ENCODE data around the gene FGF5.
"Not testable (repeated sequence)": the region's sequence is repeated elsewhere in the genome, so short reads cannot be mapped to it uniquely, and the experiment has no call there.

Gene FGF5

DNA sequence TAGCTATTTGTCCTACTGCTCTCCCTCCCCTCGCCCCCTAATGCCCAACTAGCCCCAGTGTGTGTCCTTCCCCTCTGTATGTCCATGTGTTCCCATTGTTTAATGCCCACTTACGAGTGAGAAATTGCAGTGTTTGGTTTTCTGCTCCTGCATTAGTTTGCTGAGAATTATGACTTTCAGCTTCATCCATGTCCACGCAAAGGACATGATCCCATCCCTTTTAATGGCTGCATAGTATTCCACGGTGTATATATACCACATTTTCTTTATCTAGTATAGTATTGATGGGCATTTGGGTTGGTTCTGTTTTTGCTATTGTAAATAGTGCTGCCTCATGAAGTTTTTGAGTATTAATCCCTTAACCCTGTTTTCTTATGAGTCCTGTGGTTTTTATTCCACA is 35.4 kb downstream of the FGF5 start:
- ATAC-seq, result no peak

DNA sequence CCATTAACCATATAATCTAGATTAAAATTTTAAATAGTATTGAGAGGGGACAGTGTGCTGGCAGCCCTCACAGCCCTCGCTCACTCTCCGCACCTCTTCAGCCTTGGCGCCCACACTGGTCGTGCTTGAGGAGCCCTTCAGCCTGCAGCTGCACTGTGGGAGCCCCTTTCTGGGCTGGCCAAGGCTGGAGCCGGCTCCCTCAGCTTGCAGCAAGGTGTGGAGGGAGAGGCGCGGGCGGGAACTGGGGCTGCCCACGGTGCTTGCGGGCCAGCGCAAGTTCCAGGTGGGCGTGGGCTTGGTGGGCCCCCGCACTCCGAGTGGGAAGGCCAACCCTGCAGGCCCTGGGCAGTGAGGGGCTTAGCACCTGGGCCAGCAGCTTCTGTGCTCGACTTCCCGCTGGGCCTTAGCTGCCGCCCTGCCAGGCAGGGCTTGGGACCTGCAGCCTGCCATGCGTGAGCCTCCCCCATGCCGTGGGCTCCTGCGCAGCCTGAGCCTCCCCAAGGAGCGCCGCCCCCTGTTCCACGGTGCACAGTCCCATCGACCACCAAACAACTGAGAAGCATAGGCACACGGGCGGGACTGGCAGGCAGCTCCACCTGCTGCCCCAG is 36.3 kb downstream of the FGF5 start:
- no peak for ATAC-seq

DNA sequence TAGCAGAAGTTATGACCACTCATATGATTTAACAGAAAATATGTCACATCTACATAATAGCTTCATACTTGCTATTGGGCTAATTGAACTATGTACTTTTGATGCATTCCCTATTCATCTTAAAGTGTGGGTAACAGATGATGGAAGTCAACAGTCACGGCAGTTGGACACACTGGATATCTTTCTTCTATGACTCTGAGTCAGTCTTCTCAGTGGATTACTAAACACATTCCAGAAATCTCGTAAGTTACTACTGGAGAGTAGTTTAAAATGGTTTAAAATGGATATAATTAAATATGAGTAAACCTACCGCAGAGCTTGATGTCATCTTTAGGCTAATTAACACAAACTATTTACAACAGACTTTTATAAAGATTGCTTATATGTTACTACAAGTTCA is 39.0 kb downstream of the FGF5 start:
- ATAC-seq, result no peak

DNA sequence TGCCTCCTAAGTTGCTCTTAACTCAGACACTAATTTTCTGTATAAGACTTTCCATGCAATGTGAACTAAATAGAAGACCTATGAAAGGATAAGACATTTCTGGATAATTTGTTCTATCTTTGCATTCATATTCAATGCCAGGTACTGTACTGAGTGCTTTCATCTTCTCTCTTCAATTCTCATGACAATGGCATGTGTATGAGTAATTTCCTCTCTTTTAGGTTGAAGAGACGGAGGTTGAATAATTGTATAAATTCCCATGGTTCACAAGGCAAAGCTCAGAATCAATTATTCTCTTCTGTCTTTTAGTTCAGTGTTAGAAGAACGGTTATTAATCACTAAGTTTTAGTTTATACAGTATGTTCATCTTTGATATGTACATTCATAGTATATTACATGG is 39.8 kb downstream of the FGF5 start:
- ATAC-seq, result no peak

DNA sequence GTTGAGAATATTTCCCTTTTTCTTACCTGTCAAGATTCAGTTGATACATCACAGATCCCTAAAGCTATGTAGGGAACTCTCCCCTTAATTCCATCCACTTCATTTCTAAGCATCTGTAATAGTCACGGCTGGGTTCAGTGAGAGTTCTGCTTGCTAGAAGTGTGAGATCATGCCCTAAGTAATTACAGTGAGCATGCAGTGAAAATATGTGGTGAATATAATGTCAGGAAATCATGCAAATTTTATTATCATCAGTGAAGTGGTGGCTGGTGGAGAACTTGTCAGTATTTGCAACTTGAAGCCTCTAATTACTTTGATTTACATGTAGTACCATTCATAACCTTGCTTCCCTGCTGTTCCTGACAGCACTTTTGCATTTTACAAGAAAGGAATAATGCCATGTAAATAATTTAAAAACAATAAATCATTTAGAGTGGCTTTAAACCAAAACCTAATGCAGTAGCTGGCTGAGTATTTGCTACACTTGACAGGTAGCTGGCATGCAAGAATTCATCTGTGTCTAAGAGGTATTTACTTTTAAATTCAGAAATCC is 40.8 kb downstream of the FGF5 start:
- no peak for ATAC-seq

DNA sequence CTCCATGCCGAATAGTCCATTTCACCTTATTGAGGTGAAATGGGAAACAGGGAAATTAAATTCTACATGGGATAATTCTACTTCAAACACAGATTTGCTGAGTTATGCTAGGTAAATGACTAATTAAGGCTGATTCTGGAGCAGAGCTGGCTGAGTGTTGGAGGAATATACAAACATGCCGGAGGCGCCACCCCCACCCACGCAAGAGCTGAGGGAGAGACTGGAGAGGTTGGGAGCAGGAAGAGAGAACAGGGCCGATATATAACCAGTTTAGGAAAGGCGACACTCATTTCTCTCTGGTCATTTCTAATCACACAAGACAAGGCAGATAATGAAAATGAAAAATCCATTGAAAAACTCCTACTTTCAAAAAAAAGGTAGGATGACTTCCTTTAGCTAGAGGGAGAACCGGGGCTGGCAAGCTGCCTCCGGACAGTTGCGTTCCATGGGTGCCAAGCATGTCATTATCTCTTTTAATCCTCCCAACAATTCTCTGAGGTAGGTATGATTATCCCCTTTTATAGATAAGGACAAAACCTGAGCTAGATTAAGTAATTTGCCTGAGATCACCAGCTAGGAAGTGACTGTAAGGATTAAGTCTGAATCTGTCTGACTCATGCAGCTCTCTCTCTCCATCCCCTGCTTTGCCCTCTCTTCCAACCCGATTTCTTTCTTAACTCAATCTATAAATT is 41.5 kb downstream of the FGF5 start:
- no peak for ATAC-seq

DNA sequence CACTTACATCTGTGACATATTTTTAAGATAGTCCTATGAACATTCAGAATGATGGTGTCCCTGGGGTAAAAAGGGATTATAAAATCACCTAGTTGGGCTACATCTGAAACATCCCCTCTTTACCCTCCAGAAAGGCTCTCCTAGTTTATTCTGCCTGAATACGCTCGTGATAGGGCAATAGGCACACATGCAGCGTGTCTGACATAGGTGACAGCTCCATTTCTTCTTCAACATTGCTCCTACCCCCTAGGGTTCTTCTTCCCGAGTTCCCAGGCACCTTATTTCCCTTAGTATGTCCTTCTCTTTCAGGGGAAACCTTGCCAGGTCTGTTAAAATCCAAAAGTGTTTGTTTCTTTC is 42.0 kb downstream of the FGF5 start:
- no peak for ATAC-seq

DNA sequence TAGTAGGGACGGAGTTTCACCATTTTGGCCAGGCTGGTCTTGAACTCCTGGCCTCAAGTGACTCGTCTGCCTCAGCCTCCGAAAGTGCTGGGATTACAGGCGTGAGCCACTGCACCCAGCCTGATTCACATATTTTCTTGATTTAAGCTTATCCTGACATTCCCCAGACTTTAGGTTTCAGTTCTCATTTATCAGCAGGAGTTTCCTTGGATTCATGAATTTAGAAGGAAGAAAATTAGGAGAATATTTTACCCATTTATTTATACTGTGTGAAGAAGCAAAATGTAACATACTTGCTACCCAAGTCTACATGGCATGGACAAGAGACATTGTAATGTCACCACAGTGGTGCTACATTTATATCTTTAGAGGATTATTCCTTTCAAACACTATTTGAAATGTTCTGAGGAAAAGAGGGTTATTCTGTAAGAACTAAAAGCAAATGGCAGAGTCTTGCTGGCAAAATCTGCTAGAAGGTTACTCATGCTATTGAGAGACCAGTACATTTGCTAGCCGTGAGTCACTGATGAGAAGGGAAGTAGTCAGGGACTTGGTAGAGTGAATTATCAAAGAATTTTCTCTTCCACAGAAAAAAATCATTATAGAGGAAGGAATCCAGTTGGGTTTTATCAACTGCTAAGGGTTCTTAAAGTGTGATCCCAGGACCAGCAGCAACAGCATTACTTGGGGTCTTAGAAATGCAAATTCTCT is 43.0 kb downstream of the FGF5 start:
- no peak for ATAC-seq

DNA sequence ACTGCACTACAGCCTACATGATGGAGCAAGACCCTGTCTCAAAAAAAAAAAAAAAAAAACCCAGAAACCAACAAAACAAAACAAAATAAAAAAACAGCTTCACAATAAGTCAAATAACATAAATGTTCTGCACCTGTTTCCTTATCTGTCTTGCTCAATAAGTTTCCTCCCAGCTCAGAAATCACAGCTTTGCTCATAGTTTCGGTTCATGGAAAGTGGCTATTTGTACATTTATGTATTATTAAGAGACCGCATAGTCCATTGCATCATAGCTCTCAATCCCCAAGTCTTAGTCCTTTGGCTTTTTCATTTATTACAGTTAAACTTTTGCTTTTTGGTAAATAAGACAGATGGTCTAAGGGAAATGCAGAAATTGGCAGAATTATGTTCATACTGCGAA is 44.7 kb downstream of the FGF5 start:
- ATAC-seq, result no peak

DNA sequence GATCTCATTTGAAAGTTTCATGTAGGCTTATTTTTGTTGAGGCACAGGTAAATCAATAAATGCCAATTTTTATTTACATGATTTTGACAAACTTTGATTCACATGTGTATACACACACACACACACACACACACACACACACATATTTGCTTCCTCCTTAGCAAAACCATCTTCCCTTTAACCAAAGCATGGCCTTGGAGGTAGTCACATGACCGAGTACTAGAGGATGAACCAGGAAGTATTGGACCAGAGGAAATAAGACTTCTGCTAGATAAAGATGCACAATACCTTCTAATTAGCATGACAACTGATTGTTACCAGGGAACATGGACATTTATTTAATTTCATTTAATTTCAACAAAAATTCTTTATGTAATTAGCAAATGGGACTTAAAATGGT is 45.7 kb downstream of the FGF5 start:
- no peak for ATAC-seq

DNA sequence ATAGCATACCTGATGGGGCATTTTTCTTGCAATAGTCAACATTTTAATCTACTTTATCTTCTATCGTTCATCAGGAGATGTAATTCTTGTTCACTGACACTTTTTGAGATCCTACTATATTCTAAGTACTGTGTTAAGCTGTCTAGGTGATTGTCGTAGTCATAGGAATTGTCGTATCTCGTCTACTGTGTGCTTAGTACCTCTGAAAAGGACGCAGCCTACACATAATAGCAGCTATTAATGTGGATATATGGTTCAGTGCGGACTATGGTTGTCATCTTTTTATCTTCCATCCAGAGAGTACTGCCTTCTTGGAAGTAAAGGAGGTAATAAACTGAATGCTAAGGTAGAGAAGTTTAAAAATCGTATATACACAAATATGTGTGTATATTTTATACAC is 47.2 kb downstream of the FGF5 start:
- ATAC-seq, result no peak

DNA sequence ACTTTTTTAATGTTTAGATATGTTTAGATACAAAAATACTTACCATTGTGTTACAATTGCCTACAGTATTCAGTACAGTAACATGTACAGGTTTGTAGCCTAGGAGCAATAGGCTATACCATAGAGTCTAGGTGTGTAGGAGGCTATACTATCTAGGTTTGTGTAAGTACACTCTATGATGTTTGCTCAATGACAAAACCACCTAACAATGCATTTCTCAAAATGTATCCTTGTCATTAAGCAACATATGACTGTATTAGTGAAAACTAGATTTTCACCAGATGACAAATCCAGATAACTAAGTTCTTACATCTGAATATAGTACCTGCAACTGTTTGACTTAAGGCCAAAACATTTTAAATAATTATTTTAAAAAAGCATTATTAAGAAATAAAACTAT is 49.4 kb downstream of the FGF5 start:
- not testable (repeated sequence) for ATAC-seq

DNA sequence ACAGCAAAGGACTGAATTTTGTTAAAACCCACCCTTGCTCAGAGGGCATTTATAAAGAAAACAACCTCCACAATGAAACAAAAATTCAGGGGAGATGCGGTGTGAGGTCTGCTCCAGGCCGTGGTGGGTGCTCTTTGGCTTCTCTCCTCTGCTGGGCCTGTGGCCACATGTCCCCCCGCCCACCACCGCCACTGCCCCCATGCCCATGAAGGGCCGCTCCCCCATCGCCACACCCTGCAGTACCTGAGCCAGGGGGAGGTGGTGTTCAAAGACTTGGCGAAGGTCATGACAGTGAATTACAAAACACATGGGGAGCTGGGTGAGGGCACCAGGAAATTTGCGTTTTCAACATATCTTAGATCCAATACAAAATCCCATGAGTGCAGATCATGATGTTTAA is 54.9 kb downstream of the FGF5 start:
- ATAC-seq, result no peak

DNA sequence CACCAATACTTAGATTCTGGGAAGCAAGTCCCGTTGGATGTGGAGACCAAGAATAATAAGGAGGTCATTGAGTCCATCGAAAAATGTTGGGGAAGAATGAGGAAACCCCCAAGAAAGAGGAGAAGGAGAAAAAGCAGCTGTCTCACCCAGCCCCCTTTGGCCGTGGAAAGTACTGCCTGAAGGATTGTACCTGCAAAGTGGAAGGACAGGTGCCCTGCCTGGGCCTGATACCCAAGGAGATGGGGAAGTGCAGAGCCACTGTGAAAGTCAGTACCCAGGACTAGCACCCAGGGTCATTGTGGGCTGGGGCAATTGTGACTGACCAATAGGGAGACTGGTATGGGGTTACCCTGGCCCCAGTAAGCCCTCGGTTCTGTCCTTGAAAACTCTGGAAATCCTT is 55.3 kb downstream of the FGF5 start:
- ATAC-seq, result no peak

DNA sequence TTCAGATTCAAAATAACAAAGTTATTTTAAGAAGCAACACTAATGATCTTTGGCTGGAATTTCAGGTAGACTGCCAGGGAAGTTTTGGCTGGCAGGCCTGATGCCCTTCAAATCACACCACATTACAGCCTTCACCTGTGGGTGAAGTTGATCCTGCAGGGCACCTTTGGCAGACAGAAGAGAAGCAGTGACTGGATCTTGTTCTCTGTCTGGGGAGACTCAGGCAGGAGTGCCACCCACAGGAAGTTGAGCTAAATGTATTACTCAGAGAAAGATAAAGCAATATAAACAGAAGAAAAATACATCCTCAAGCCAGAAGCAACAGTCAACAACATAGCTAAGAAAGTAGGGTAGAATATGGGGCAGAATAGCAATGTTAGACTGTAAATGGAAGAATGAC is 56.3 kb downstream of the FGF5 start:
- ATAC-seq, result no peak

DNA sequence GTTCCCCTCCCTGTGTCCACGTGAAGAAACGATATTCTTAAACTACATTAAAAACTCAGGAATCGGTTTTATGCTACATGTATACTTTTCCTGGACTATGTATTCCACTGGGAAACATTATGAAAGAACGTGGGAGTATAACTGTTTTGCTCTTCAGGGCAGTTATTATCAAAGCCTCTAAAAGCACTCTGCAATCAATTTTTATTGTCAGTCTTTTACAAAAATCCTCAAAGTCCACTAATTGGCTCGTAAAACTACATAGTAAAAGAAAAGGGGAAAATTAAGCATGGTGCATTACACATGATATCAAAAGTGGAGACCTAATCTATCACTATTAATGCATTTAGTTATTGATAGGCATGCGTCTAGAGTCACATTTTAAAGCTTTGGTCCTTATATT is 57.7 kb downstream of the FGF5 start:
- ATAC-seq, result no peak

DNA sequence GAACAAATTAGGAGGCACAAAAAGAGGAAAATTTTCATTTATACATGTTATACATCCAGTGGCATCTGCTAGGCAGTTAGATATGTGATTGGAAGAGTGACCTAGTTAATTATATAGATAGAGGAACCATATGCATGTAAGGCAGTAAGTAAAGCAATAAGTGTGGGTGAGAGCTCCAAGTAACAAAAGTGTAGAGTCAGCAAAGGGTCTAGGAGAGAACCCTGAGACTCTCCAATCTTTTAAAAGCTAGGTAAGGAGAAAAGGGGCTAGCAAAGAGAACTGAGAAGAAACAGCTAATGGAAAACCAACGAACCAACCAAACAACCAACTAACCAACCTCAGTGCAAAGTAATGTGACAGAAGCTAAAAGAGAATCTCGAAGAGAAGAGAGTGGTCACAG is 65.2 kb downstream of the FGF5 start:
- ATAC-seq, result no peak

DNA sequence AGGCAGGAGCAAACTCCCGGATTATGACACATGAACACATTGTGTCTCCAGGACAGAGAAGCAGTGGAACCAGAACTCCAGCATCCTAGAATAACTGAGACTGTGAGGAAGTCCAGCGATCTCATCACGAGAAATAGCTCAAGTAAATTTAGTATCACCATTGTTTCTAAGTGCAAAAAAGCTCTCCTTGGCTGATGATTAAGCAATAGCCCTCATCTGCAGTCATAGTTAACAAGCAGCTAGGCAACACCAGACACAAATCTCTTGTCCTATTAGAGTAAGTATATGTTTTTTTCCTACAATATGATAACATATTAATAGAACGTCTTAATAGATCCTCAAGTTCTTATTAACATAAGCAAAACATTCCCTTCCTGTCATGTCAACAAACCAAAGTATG is 66.7 kb downstream of the FGF5 start:
- ATAC-seq, result no peak

DNA sequence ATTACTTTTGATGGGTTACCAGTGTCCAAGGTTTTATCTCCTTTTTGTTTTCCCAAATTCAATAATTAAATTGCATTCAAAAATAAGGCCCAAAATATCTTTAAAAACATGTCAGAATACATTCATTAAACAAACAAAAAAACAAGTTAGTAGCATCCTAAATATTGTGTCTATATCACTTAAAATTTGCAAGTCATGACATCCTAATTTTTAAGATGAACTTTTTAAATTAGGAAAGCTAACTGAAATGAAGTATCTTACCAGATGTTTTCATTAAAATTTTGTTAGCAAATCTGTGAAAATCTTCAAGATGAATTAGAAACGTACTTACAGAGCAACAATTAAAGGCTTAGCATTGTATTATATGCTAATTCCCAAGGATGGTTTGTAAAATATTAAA is 68.1 kb downstream of the FGF5 start:
- no peak for ATAC-seq

DNA sequence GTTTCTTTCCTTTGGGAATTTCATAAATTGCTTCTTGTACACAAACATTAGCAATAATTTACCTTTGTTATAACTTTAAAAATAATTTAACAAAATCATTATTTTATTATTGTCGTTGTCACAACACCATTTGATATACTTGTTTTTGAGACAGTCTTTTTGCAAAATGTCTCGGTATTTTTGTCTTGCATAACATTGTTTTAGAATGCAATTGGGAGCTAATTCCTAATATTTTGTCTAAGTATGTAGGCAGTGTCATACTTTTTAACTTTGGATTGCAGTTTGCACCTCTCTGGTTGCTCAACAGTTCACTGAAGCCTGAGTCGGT is 68.7 kb downstream of the FGF5 start:
- no peak for ATAC-seq

DNA sequence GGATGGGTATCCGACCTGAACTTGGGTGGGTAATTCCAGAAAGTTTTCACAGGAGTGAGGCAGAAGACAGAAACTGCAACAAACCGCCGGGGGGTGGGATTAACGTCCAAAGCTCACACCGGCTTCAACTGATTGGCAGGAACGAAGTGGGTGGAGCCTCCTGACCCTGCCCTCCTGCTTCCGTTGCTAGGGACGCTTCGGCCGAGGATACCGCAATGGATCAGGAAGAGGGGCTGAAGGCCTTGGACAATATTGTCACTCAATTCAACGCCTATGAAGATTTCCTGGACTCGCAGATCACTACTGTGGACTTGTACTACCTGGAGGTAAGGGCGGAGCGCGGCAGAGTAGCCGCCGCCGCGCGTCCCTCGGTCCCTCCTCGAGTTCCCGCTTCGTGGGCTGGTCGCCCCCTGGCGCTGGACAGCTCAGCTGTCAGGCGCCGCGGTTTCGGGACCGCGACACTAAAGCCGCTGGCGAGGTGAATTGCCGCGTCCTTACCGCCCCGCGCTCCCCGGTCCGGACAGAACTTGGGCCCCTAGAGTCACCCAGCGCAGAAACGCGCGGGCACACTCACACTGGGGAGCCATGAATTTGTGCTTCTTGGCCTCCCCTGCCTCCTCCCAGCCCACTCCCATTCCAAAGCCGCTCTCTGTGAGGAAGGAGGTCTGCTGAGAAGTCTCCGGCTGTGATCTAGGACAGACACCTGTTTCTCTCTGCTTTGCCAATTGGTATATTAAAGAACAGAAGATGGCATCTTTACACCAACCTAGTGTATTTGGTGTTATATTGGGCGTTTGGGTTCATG is 69.3 kb downstream of the FGF5 start, which contains the start of gene CFAP299:
TSS of gene CFAP299 (plus strand) at position 177 of the 805 bp plus-strand sequence.
- peak; percentile 76 for ATAC-seq

DNA sequence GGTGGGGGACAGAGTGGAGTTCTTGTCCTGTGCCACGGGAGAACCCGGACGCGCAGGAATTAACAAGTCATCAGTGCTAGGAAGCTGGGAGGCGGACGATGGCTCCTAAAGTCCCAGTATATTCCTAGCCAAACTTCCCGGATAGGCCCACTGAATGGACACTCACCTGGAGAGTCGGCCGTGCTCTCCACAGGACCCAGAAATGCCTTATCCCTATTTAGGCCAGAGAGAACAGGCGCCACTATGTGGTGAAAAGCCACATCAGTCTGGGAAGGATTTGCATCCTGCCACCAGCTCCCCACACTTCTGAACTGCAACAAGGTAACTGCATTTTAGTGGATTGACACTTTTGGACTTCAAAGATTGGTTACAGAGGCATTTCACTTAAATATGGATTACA is 70.1 kb downstream of the FGF5 start:
- ATAC-seq, result no peak

DNA sequence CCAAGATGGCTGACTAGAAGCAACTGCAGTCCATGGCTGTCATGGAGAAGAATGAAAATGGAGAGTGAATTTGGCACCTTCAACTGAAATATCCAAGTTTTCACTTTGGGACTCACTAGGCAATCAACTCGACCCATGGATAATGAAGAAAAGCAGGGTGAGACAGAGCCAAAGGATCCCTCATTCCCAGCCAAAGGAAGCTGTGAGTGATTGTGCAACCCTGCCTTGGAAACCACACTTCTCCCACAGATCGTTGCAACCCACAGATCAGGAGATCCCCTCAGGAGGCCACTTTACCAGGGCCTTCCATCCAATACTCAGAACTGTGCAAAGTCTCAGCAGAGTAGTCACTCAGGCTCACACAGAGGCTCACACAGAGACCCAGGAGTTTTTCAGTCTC is 73.6 kb downstream of the FGF5 start:
- ATAC-seq, result no peak

Measured in activated CD4-positive, CD25-positive, alpha-beta regulatory T cell treated with anti-CD3 and anti-CD28 coated beads, Interleukin-2, amount 50 U/mL, for 24 hours (primary cell).